ENCODE measurements around the gene KCNT2. TPM values are rescaled to one million over a fixed set of nuclear protein-coding genes. Genes with fewer than 3 reads are reported as not detected.

The KCNT2 gene
- total and polyA plus RNA-seq, 2 of the 8 experiments (the other 6 are each of a cell fraction or from before 2014, with no cell fraction given): 2.3 to 10.2 TPM

GRCh38 chr1:196603651-196604050, 4.6 kb downstream of the KCNT2 start:
- TF ChIP-seq BRCA1 (IDR thresholded peaks at IDR 0.05; ENCODE audit: low read depth, low read length) (no peak), KDM1A (IDR thresholded peaks at IDR 0.05; ENCODE audit: borderline replicate concordance, low read length) (no peak), SIRT6 (IDR thresholded peaks at IDR 0.05; ENCODE audit: low read length) (no peak), USF2 (IDR thresholded peaks at IDR 0.05; ENCODE audit: low read length) (no peak), RFX5 (IDR thresholded peaks at IDR 0.05; ENCODE audit: borderline replicate concordance, low read depth, low read length) (no peak), TCF12 (IDR thresholded peaks at IDR 0.05; ENCODE audit: low read depth, low read length) (no peak), RNF2 (IDR thresholded peaks at IDR 0.05; ENCODE audit: borderline replicate concordance, low read depth, low read length, missing control alignments, poor library complexity, severe bottlenecking) (no peak), MAFK (IDR thresholded peaks at IDR 0.05; ENCODE audit: low read depth, low read length) (no peak)
- no peak overlapping the region for H2BK15ac ChIP-seq (ENCODE audit: low read length)
- H4K5ac ChIP-seq (ENCODE audit: insufficient read length, low read depth, low read length): no peak overlapping the region
- H3K79me1 ChIP-seq (ENCODE audit: low read depth, low read length): peaks cover 2% of the 10 kb centered on the region; the same call in 1 of the 2 replicates
- H2BK20ac ChIP-seq (ENCODE audit: low read length): no peak overlapping the region
- POLR2A ChIA-PET (ENCODE audit: partially characterized antibody): no interaction called here
- no peak overlapping the region for H2BK120ac ChIP-seq (replicated peaks; ENCODE audit: low read depth, low read length)
- peaks cover 0 to 3% (median 0%) of the 10 kb centered on the region in 4 experiments; a peak in 2 of 7 replicates for H3K4me1 ChIP-seq (replicated peaks in 1 of 4; ENCODE audit: control insufficient read depth in 3 of 4, insufficient read depth in 4 of 4, low read length in 3 of 4)
- no peak overlapping the region for H2BK12ac ChIP-seq (ENCODE audit: low read depth, low read length)
- DNase-seq (ENCODE audit: low read depth in 1 of 2, low spot score in 2 of 2) (no peak), FAIRE-seq (no peak)
- H3K14ac ChIP-seq (ENCODE audit: insufficient read length): no peak overlapping the region
- no peak overlapping the region for H3K23ac ChIP-seq (ENCODE audit: insufficient read length)
- H3K9ac ChIP-seq (replicated peaks in 1 of 4; ENCODE audit: extremely low read depth in 1 of 4, low read depth in 3 of 4, low read length in 3 of 4): no peak overlapping the region
- H3K56ac ChIP-seq (replicated peaks; ENCODE audit: insufficient read length, low read depth, low read length): no peak overlapping the region
- no peak overlapping the region for H3K18ac ChIP-seq (ENCODE audit: extremely low read depth, low read length)
- H4K20me1 ChIP-seq (replicated peaks in 1 of 2; ENCODE audit: control insufficient read depth in 1 of 2, insufficient read depth in 2 of 2, low read length in 2 of 2): peaks cover 0 to 3% of the 10 kb centered on the region in 2 experiments
- no peak overlapping the region for H4K8ac ChIP-seq (ENCODE audit: extremely low read depth, insufficient read depth, low read length)
- H3K27me3 ChIP-seq (replicated peaks in 1 of 4; ENCODE audit: control insufficient read depth in 3 of 4, extremely low read depth in 1 of 4, insufficient read depth in 3 of 4, low read length in 3 of 4): peaks cover 0 to 1% (median 0%) of the 10 kb centered on the region in 4 experiments; a peak in 1 of 7 replicates
- no peak overlapping the region for H3K4me3 ChIP-seq (ENCODE audit: extremely low read depth in 1 of 4, insufficient read depth in 2 of 4, low read depth in 3 of 4, low read length in 4 of 4)
- no peak overlapping the region for H3K4me2 ChIP-seq (ENCODE audit: insufficient read depth in 1 of 2, low read depth in 2 of 2, low read length in 2 of 2)
- H3K4ac ChIP-seq (replicated peaks; ENCODE audit: insufficient read length, low read depth, low read length): no peak overlapping the region
- H4K91ac ChIP-seq (replicated peaks; ENCODE audit: insufficient read length, low read length): no peak overlapping the region
- H2BK5ac ChIP-seq (ENCODE audit: low read depth, low read length): no peak overlapping the region
- no peak overlapping the region for H3K27ac ChIP-seq (ENCODE audit: low read depth, low read length)
- CTCF ChIA-PET (ENCODE audit: partially characterized antibody): no interaction called here
- peaks cover 0 to 4% (median 0%) of the 10 kb centered on the region in 4 experiments; a peak in 1 of 8 replicates for H3K36me3 ChIP-seq (ENCODE audit: control insufficient read depth in 2 of 4, insufficient read depth in 4 of 4, low read length in 3 of 4)
- no peaks in the 10 kb centered on the region for H3K9me3 ChIP-seq (ENCODE audit: insufficient read depth in 2 of 2, low read depth in 1 of 2, low read length in 1 of 2)
- H2AK5ac ChIP-seq (ENCODE audit: low read depth, low read length): no peak overlapping the region
- no peaks in the 10 kb centered on the region for H3K23me2 ChIP-seq (ENCODE audit: low read depth, low read length)
- peaks cover 0 to 88% of the 10 kb centered on the region in 2 experiments; a peak in 3 of 4 replicates for H3K79me2 ChIP-seq (ENCODE audit: control insufficient read depth in 1 of 2, insufficient read depth in 2 of 2, low read length in 2 of 2)
- H2AFZ ChIP-seq (ENCODE audit: low read length): no peak overlapping the region

All from H1 (cell line).